ENCODE results near the gene AFAP1.

Gene AFAP1

DNA sequence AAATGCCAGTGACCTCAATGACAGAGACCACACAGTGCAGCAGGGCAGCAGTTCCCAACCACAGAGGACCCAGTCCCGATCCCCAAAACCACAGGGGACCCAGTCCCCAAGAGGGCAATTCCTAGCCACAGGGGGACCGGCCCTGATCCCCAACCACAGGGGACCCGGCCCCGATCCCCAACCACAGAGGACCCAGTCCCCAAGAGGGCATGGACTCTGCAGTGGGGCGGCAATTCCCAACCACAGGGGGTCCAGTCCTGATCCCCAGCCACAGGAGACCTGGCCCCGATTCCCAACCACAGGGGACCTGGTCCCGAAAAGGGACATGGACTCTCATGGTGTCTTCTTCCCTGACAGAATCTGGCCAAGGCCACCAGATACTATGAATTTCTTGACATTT lies 136.3 kb downstream of the AFAP1 start:
- Histone ChIP-seq H3K4ac (ENCODE audit: low read depth, low read length) (no peak overlapping the region), H3K14ac (ENCODE audit: low read length) (no peak overlapping the region), H3K36me3 (ENCODE audit: control insufficient read depth in 1 of 2, insufficient read depth in 2 of 2, low read length in 2 of 2) (peaks cover 26 to 38% of the 10 kb centered on the region in 2 experiments), H3K4me1 (ENCODE audit: control insufficient read depth in 1 of 2, insufficient read depth in 2 of 2, low read length in 2 of 2) (peaks cover 22 to 26% of the 10 kb centered on the region in 2 experiments), H2BK5ac (ENCODE audit: low read depth, low read length, poor library complexity) (no peak overlapping the region), H3K9me3 (ENCODE audit: insufficient read depth, low read depth, low read length) (no peaks in the 10 kb centered on the region), H3K79me1 (ENCODE audit: low read length) (peaks cover 9% of the 10 kb centered on the region), H2AK5ac (ENCODE audit: low read length) (no peak overlapping the region), H2BK120ac (ENCODE audit: insufficient read depth, low read length, poor library complexity) (no peak overlapping the region), H3K4me3 (ENCODE audit: low read depth, low read length) (no peak overlapping the region), H4K91ac (ENCODE audit: low read depth, low read length) (no peak overlapping the region), H3K4me2 (ENCODE audit: low read length) (no peak overlapping the region), H2AFZ (ENCODE audit: insufficient read depth, low read length, poor library complexity) (no peak overlapping the region), H3K79me2 (ENCODE audit: control insufficient read depth, insufficient read depth, low read length, poor library complexity) (peaks cover 4% of the 10 kb centered on the region), H2BK12ac (ENCODE audit: low read length) (no peak overlapping the region), H4K8ac (ENCODE audit: low read depth, low read length) (no peak overlapping the region), H3K27ac (ENCODE audit: low read depth, low read length) (no peak overlapping the region), H3K23ac (ENCODE audit: low read length) (no peak overlapping the region), H4K12ac (ENCODE audit: low read depth, low read length) (no peak overlapping the region), H3K18ac (ENCODE audit: low read length) (peak overlapping the region; percentile 48), H3K9ac (ENCODE audit: low read length) (no peak overlapping the region), H3K27me3 (ENCODE audit: insufficient read depth, low read length) (no peaks in the 10 kb centered on the region)
- WGBS (ENCODE audit: extremely low coverage, insufficient coverage, insufficient read length), result no CpG with 5 or more reads among the region's 7 CpGs
- no peak for DNase-seq

- H3K4me1 ChIP-seq (ENCODE audit: control insufficient read depth in 1 of 2, insufficient read depth in 2 of 2, low read length in 2 of 2), result peaks cover 15 to 20% of the 10 kb centered on the region in 2 experiments
- no peak overlapping the region for H4K91ac ChIP-seq (ENCODE audit: low read depth, low read length)
- H4K12ac ChIP-seq (ENCODE audit: low read depth, low read length), result no peak overlapping the region
- peak; percentile 78 to 91 for DNase-seq
- peaks cover 6% of the 10 kb centered on the region for H3K79me1 ChIP-seq (ENCODE audit: low read length)
- H3K79me2 ChIP-seq (ENCODE audit: control insufficient read depth, insufficient read depth, low read length, poor library complexity), result peaks cover 2% of the 10 kb centered on the region
- H2BK120ac ChIP-seq (ENCODE audit: insufficient read depth, low read length, poor library complexity), result no peak overlapping the region
- H3K27ac ChIP-seq (ENCODE audit: low read depth, low read length), result no peak overlapping the region
- H3K4ac ChIP-seq (ENCODE audit: low read depth, low read length), result no peak overlapping the region
- no peak overlapping the region for H2AFZ ChIP-seq (ENCODE audit: insufficient read depth, low read length, poor library complexity)
- H3K14ac ChIP-seq (ENCODE audit: low read length), result no peak overlapping the region
- no peak overlapping the region for H3K23ac ChIP-seq (ENCODE audit: low read length)
- no CpG with 5 or more reads among the region's 6 CpGs for WGBS (ENCODE audit: extremely low coverage, insufficient coverage, insufficient read length)
- H3K9me3 ChIP-seq (ENCODE audit: insufficient read depth, low read depth, low read length), result no peaks in the 10 kb centered on the region
- H2BK12ac ChIP-seq (ENCODE audit: low read length), result no peak overlapping the region
- H2BK5ac ChIP-seq (ENCODE audit: low read depth, low read length, poor library complexity), result no peak overlapping the region
- H3K4me2 ChIP-seq (ENCODE audit: low read length), result no peak overlapping the region
- H3K9ac ChIP-seq (ENCODE audit: low read length), result no peak overlapping the region
- H2AK5ac ChIP-seq (ENCODE audit: low read length), result no peak overlapping the region
- no peak overlapping the region for H3K4me3 ChIP-seq (ENCODE audit: low read depth, low read length)
- no peak overlapping the region for H4K8ac ChIP-seq (ENCODE audit: low read depth, low read length)
- no peaks in the 10 kb centered on the region for H3K27me3 ChIP-seq (ENCODE audit: insufficient read depth, low read length)
- H3K36me3 ChIP-seq (ENCODE audit: control insufficient read depth in 1 of 2, insufficient read depth in 2 of 2, low read length in 2 of 2), result peaks cover 25 to 39% of the 10 kb centered on the region in 2 experiments
- H3K18ac ChIP-seq (ENCODE audit: low read length), result no peak overlapping the region
These were observed 137.5 kb downstream of the AFAP1 start for GRCh38 chr4:7802093-7802726.

DNA sequence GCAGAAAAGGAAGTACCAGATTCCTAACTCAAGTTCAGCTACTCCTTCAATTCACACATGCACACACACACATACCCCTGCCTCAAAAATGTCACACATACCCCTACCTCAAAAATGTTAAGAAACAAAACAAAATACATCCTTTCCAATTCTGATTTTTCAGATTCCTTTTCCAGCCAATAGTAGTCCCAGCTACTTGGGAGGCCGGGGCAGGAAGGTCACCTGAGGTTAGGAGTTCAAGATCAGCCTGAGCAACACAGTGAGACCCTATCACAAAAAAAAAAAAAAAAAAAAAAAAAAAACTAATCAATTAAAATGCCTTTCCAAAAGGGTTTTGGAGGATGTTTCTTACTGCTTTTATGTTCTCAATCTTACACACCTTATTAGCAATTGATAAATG lies 138.0 kb downstream of the AFAP1 start:
- Histone ChIP-seq H3K27me3 (ENCODE audit: insufficient read depth, low read length) (no peaks in the 10 kb centered on the region), H2AFZ (ENCODE audit: insufficient read depth, low read length, poor library complexity) (no peak overlapping the region), H3K79me1 (ENCODE audit: low read length) (peaks cover 6% of the 10 kb centered on the region), H2BK5ac (ENCODE audit: low read depth, low read length, poor library complexity) (no peak overlapping the region), H3K36me3 (ENCODE audit: control insufficient read depth in 1 of 2, insufficient read depth in 2 of 2, low read length in 2 of 2) (peaks cover 25 to 40% of the 10 kb centered on the region in 2 experiments), H3K4ac (ENCODE audit: low read depth, low read length) (no peak overlapping the region), H2BK120ac (ENCODE audit: insufficient read depth, low read length, poor library complexity) (no peak overlapping the region), H3K23ac (ENCODE audit: low read length) (no peak overlapping the region), H3K9me3 (ENCODE audit: insufficient read depth, low read depth, low read length) (no peaks in the 10 kb centered on the region), H3K14ac (ENCODE audit: low read length) (no peak overlapping the region), H4K8ac (ENCODE audit: low read depth, low read length) (no peak overlapping the region), H2BK12ac (ENCODE audit: low read length) (no peak overlapping the region), H3K9ac (ENCODE audit: low read length) (no peak overlapping the region), H2AK5ac (ENCODE audit: low read length) (no peak overlapping the region), H3K4me3 (ENCODE audit: low read depth, low read length) (no peak overlapping the region), H3K18ac (ENCODE audit: low read length) (no peak overlapping the region), H3K4me2 (ENCODE audit: low read length) (no peak overlapping the region), H4K12ac (ENCODE audit: low read depth, low read length) (no peak overlapping the region), H3K27ac (ENCODE audit: low read depth, low read length) (no peak overlapping the region), H3K4me1 (ENCODE audit: control insufficient read depth in 1 of 2, insufficient read depth in 2 of 2, low read length in 2 of 2) (peaks cover 11 to 17% of the 10 kb centered on the region in 2 experiments), H3K79me2 (ENCODE audit: control insufficient read depth, insufficient read depth, low read length, poor library complexity) (peaks cover 2% of the 10 kb centered on the region), H4K91ac (ENCODE audit: low read depth, low read length) (no peak overlapping the region)
- WGBS (ENCODE audit: extremely low coverage, insufficient coverage, insufficient read length), result no CpG with 5 or more reads among the region's 1 CpG
- DNase-seq, result no peak

DNA sequence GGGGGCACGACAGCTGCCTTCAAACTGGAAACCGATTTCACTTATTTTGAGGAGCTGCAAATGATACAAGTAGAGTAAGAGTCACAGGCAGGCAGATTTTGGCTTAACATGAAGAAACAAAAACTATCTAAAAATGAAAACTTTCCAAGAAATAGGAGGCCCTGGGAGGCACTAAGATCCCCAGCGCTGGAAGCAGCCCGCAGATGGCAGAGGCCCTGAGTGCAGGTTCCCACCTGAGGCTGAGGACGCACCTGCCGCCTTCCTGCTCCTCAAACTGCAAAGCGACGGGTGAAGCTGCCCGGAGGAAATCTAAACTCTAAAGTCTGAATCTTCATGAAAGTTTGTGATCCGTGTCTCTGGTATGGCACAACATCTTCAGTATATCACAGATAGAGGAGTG lies 138.7 kb downstream of the AFAP1 start:
- H2BK5ac ChIP-seq (ENCODE audit: low read depth, low read length, poor library complexity), result no peak overlapping the region
- H4K12ac ChIP-seq (ENCODE audit: low read depth, low read length), result no peak overlapping the region
- no peak overlapping the region for H3K4me2 ChIP-seq (ENCODE audit: low read length)
- H2BK12ac ChIP-seq (ENCODE audit: low read length), result no peak overlapping the region
- H2AK5ac ChIP-seq (ENCODE audit: low read length), result no peak overlapping the region
- peaks cover 26 to 42% of the 10 kb centered on the region in 2 experiments for H3K36me3 ChIP-seq (ENCODE audit: control insufficient read depth in 1 of 2, insufficient read depth in 2 of 2, low read length in 2 of 2)
- no peak overlapping the region for H2BK120ac ChIP-seq (ENCODE audit: insufficient read depth, low read length, poor library complexity)
- peaks cover 7 to 12% of the 10 kb centered on the region in 2 experiments for H3K4me1 ChIP-seq (ENCODE audit: control insufficient read depth in 1 of 2, insufficient read depth in 2 of 2, low read length in 2 of 2)
- no peak overlapping the region for H3K23ac ChIP-seq (ENCODE audit: low read length)
- WGBS (ENCODE audit: extremely low coverage, insufficient coverage, insufficient read length), result no CpG with 5 or more reads among the region's 10 CpGs
- no peaks in the 10 kb centered on the region for H3K27me3 ChIP-seq (ENCODE audit: insufficient read depth, low read length)
- H3K9ac ChIP-seq (ENCODE audit: low read length), result no peak overlapping the region
- H3K79me1 ChIP-seq (ENCODE audit: low read length), result peaks cover 3% of the 10 kb centered on the region
- H3K9me3 ChIP-seq (ENCODE audit: insufficient read depth, low read depth, low read length), result no peaks in the 10 kb centered on the region
- H3K14ac ChIP-seq (ENCODE audit: low read length), result no peak overlapping the region
- no peak for DNase-seq
- H3K79me2 ChIP-seq (ENCODE audit: control insufficient read depth, insufficient read depth, low read length, poor library complexity), result peaks cover under 1% of the 10 kb centered on the region
- H4K8ac ChIP-seq (ENCODE audit: low read depth, low read length), result no peak overlapping the region
- H4K91ac ChIP-seq (ENCODE audit: low read depth, low read length), result no peak overlapping the region
- no peak overlapping the region for H3K4ac ChIP-seq (ENCODE audit: low read depth, low read length)
- no peak overlapping the region for H3K4me3 ChIP-seq (ENCODE audit: low read depth, low read length)
- no peak overlapping the region for H3K27ac ChIP-seq (ENCODE audit: low read depth, low read length)
- no peak overlapping the region for H3K18ac ChIP-seq (ENCODE audit: low read length)
- no peak overlapping the region for H2AFZ ChIP-seq (ENCODE audit: insufficient read depth, low read length, poor library complexity)
